Right renal cortex interstitium (tissue), 3 donors: ENCODE measurements around the gene ANKRD18A. TPM values are rescaled to one million over a fixed set of nuclear protein-coding genes. Genes with fewer than 3 reads are reported as not detected.
"Not testable (repeated sequence)": the region's sequence is repeated elsewhere in the genome, so short reads cannot be mapped to it uniquely, and the experiment has no call there.

Source experiments
- DNase-seq, 3 donors: peaks; one replicate each; pipeline ENCODE4 v3.0.0-alpha.2; 2013; ENCODE audit warnings: low read depth in 3 of 3, low spot score in 2 of 3
- polyA plus RNA-seq, 3 donors: library from polyadenylated mRNA; unstranded; fragments of 120-200 nt; gene quantifications; one replicate each; pipeline ENCODE4 v1.2.1, GENCODE V29; 2013; ENCODE audit not compliant: insufficient read length in 3 of 3

Gene ANKRD18A
- polyA plus RNA-seq, 3 donors, result 3.2 to 3.5 (median 3.4) TPM

GRCh38 chr9:38546497-38547163 is 73.8 kb downstream of the ANKRD18A start:
- DNase-seq, result not testable (repeated sequence)

GRCh38 chr9:38540535-38540934 is 79.9 kb downstream of the ANKRD18A start:
- not testable (repeated sequence) for DNase-seq

GRCh38 chr9:38529317-38529716 is 91.1 kb downstream of the ANKRD18A start:
- DNase-seq, result no peak

GRCh38 chr9:38527503-38527902 is 92.9 kb downstream of the ANKRD18A start:
- DNase-seq, result peak in 2 of 3 donors; percentile 5 to 23

- no peak for DNase-seq
These were observed 93.8 kb downstream of the ANKRD18A start for GRCh38 chr9:38526591-38526990.

- no peak for DNase-seq
These were observed 97.3 kb downstream of the ANKRD18A start for GRCh38 chr9:38523121-38523520.

GRCh38 chr9:38521762-38522161 is 98.6 kb downstream of the ANKRD18A start:
- DNase-seq, result no peak

Other genes with a start within 250 kb of the ANKRD18A start
- 10 to 100 TPM; 27.0 to 39.3 (median 39.3) TPM for gene ALDH1B1, start 227.9 kb downstream of the ANKRD18A start, polyA plus RNA-seq
- gene IGFBPL1, start 196.1 kb downstream of the ANKRD18A start, polyA plus RNA-seq, result 1 to 10 TPM; 1.5 to 1.9 (median 1.8) TPM
- under 1 TPM in 1 of 3 donors, not detected in 2; 0.17 TPM for gene FAM240B, start 99.5 kb upstream of the ANKRD18A start, polyA plus RNA-seq